K562 (cell line): Measurements from ENCODE around the gene HOMEZ. TPM values are rescaled to one million over a fixed set of nuclear protein-coding genes. Genes with fewer than 3 reads are reported as not detected.

ENCODE experiments used
- ARID2 ChIP-seq: fragments of 450-650 bp; IDR thresholded peaks from 2 replicates; pipeline ENCODE4 v1.6.1; 2017; ENCODE audit warnings: antibody characterized with exemption, mild to moderate bottlenecking
- CSDE1 ChIP-seq, 2 experiments: fragments of 450-650 bp; IDR thresholded peaks; 2 replicates each; pipeline ENCODE4 v1.6.1; 2016; ENCODE audit warnings: mild to moderate bottlenecking in 1 of 2
- FOS ChIP-seq: IDR thresholded peaks from 3 replicates; pipeline ENCODE4 v1.6.1; 2011; ENCODE audit not compliant: insufficient read length; ENCODE audit errors: extremely low read depth
- HLTF ChIP-seq: fragments of 450-650 bp; IDR thresholded peaks from 2 replicates; pipeline ENCODE4 v1.6.1; 2016
- HNRNPH1 ChIP-seq: fragments of 200-400 bp; formaldehyde crosslinking; optimal IDR thresholded peaks from 2 replicates; pipeline ENCODE3; 2017; ENCODE audit warnings: low read depth, mild to moderate bottlenecking, low read length, moderate library complexity
- IRF2 ChIP-seq: sonication (generic); formaldehyde crosslinking; IDR thresholded peaks from 2 replicates; pipeline ENCODE4 v1.8.1; 2022; ENCODE audit warnings: mild to moderate bottlenecking, missing genetic modification reagents
- LCOR ChIP-seq: sonication (generic); formaldehyde crosslinking; IDR thresholded peaks from 2 replicates; pipeline ENCODE4 v1.8.0; 2022; ENCODE audit warnings: mild to moderate bottlenecking, missing genetic modification reagents
- NFATC3 ChIP-seq: fragments of 450-650 bp; IDR thresholded peaks from 2 replicates; pipeline ENCODE4 v1.6.1; 2017; ENCODE audit warnings: mild to moderate bottlenecking
- RBM34 ChIP-seq: fragments of 200-400 bp; formaldehyde crosslinking; IDR thresholded peaks from 2 replicates; pipeline ENCODE4 v1.6.1; 2018; ENCODE audit warnings: low read length, borderline replicate concordance; ENCODE audit not compliant: insufficient read depth
- SAFB2 ChIP-seq: fragments of 200-400 bp; formaldehyde crosslinking; IDR thresholded peaks from 2 replicates; pipeline ENCODE4 v1.6.1; 2018; ENCODE audit warnings: borderline replicate concordance, low read length, low read depth, moderate library complexity; ENCODE audit not compliant: severe bottlenecking
- TEAD4 ChIP-seq, 2 experiments: sonication (generic) in 1 of 2; formaldehyde crosslinking in 1 of 2; IDR thresholded peaks; 2 replicates each; pipeline versions ENCODE4 v1.6.1 to v1.8.0; 2012 to 2022; ENCODE audit warnings: borderline replicate concordance in 1 of 2, inconsistent platforms in 1 of 2, low read length in 1 of 2, mild to moderate bottlenecking in 1 of 2, missing genetic modification reagents in 1 of 2
- ZC3H8 ChIP-seq: fragments of 450-650 bp; IDR thresholded peaks from 2 replicates; pipeline ENCODE4 v1.6.1; 2017
- ZNF449 ChIP-seq: fragments of 250-450 bp; sonication (Bioruptor Pico); IDR thresholded peaks from 2 replicates; pipeline ENCODE4 v1.8.0; 2022; ENCODE audit warnings: moderate library complexity, mild to moderate bottlenecking, inconsistent platforms
- ZNF589 ChIP-seq: fragments of 200-800 bp; sonication (Bioruptor generic); IDR thresholded peaks from 2 replicates; pipeline ENCODE4 v1.6.1; 2016; ENCODE audit warnings: low read depth, missing genetic modification characterization, missing compliant biosample characterization
- polyA plus RNA-seq, 8 experiments: library from polyadenylated mRNA; depleted of rRNA in 4 of 8; stranded (reverse) in 5 of 8; unstranded in 3 of 8; fragments of >200 nt; fragmentation: Nextera tagmentation in 2 of 8; fragmentation: Illumina TruSeq in 1 of 8; extraction: Ambion mirVana in 2 of 8; extraction: Trizol in 1 of 8; gene quantifications; 2 replicates each; pipeline versions ENCODE4 v1.2.1 to v1.2.3, GENCODE V29; 2011 to 2014; ENCODE audit warnings: inconsistent platforms in 1 of 8, missing spikeins in 1 of 8
- total RNA-seq, 7 experiments: library from RNA; depleted of rRNA in 6 of 7; stranded (reverse); fragments of >200 nt in 6 of 7; fragmentation: Illumina TruSeq in 2 of 7; extraction: Trizol in 2 of 7; gene quantifications; 2 replicates each; pipeline versions ENCODE4 v1.2.1 to v1.2.3, GENCODE V29; 2011 to 2021; ENCODE audit warnings: low replicate concordance in 1 of 7
- TF ChIP-seq, protein P1 (sequence below): fragments of 200-400 bp; formaldehyde crosslinking; IDR thresholded peaks from 2 replicates; pipeline ENCODE4 v1.6.1; 2017; ENCODE audit warnings: mild to moderate bottlenecking, low read depth, low read length, moderate library complexity
- TF ChIP-seq, protein P2 (sequence below): sonication (generic); formaldehyde crosslinking; IDR thresholded peaks from 2 replicates; pipeline ENCODE4 v1.8.1; 2023; ENCODE audit warnings: mild to moderate bottlenecking, missing genetic modification reagents
- TF ChIP-seq, protein P3 (sequence below): sonication (generic); formaldehyde crosslinking; IDR thresholded peaks from 2 replicates; pipeline ENCODE4 v1.4.0; 2020; ENCODE audit warnings: mild to moderate bottlenecking, missing genetic modification reagents
- TF ChIP-seq, protein P4 (sequence below): sonication (generic); formaldehyde crosslinking; IDR thresholded peaks from 2 replicates; pipeline ENCODE4 v1.8.0; 2022; ENCODE audit warnings: mild to moderate bottlenecking, missing genetic modification reagents

The HOMEZ gene
- total and polyA plus RNA-seq, 9 of the 15 experiments (the other 6 are each of a cell fraction or from before 2014, with no cell fraction given) = 3.0 to 30.2 (median 16.9) TPM

DNA sequence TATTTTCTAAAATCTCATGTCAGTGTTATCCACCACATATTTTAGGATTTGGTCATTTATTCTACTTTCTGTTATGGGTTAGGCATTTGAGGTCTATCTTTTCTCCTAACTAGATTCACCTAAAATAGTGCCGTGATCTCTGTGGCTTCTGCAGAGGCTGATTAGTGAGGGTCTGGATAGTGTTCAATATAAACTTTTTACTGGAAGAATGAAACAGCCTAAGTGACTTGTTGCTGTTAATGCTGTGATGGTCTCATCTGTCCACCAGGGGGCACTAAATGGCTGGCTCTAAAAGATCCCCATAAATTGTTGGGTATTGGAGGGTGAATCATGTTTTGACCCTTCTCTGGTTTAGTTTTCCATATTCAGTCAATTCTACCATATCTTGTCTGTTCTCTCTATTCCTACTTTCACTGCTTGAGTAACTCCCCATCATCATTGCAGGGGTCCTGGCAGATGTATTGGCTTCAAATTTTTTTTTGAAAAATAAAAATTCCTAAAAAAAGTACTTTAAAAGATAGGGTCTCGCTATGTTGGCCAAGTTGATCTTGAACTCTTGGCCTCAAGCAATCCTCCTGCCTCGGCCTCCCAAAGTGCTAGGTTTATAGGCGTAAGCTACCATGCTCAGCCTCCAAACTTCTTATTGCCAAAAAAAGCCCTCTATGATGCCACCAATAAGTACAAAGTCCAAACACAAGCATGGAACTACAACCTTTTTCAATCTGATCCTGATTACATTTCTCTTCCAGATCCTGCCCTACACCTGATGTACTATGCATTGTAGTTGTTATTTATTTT lies 42.2 kb upstream of the HOMEZ start (continued):
- TF ChIP-seq, protein P1, sequence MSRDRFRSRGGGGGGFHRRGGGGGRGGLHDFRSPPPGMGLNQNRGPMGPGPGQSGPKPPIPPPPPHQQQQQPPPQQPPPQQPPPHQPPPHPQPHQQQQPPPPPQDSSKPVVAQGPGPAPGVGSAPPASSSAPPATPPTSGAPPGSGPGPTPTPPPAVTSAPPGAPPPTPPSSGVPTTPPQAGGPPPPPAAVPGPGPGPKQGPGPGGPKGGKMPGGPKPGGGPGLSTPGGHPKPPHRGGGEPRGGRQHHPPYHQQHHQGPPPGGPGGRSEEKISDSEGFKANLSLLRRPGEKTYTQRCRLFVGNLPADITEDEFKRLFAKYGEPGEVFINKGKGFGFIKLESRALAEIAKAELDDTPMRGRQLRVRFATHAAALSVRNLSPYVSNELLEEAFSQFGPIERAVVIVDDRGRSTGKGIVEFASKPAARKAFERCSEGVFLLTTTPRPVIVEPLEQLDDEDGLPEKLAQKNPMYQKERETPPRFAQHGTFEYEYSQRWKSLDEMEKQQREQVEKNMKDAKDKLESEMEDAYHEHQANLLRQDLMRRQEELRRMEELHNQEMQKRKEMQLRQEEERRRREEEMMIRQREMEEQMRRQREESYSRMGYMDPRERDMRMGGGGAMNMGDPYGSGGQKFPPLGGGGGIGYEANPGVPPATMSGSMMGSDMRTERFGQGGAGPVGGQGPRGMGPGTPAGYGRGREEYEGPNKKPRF = no peak
- no peak for TF ChIP-seq ZNF449
- TF ChIP-seq ZC3H8 = no peak
- no peak for TF ChIP-seq RBM34
- no peak for TF ChIP-seq ZNF589 (CRISPR knock-in tag)
- peak; percentile 27; the same call in 1 of the 2 replicates for TF ChIP-seq TEAD4 (IDR thresholded peaks at IDR 0.05; ENCODE audit: low read length)
- no peak for TF ChIP-seq TEAD4 (CRISPR knock-in tag; IDR thresholded peaks at IDR 0.05; ENCODE audit: borderline replicate concordance)
- 0 out of 2 replicates have a peak, but pooled peaks have one; percentile 20 for TF ChIP-seq ARID2
- no peak for TF ChIP-seq CSDE1 (IDR thresholded peaks at IDR 0.05)
- no peak for TF ChIP-seq FOS
- TF ChIP-seq SAFB2 = no peak
- 0 out of 2 replicates have a peak, but pooled peaks have one; percentile 43 for TF ChIP-seq LCOR (CRISPR knock-in tag)
- no peak for TF ChIP-seq HNRNPH1
- TF ChIP-seq HLTF = no peak
- TF ChIP-seq NFATC3 = 0 out of 2 replicates have a peak, but pooled peaks have one; percentile 26
- TF ChIP-seq, protein P2, sequence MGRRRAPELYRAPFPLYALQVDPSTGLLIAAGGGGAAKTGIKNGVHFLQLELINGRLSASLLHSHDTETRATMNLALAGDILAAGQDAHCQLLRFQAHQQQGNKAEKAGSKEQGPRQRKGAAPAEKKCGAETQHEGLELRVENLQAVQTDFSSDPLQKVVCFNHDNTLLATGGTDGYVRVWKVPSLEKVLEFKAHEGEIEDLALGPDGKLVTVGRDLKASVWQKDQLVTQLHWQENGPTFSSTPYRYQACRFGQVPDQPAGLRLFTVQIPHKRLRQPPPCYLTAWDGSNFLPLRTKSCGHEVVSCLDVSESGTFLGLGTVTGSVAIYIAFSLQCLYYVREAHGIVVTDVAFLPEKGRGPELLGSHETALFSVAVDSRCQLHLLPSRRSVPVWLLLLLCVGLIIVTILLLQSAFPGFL (CRISPR knock-in tag) = 0 out of 2 replicates have a peak, but pooled peaks have one; percentile 17
- TF ChIP-seq IRF2 (CRISPR knock-in tag) = no peak
- TF ChIP-seq, protein P3, sequence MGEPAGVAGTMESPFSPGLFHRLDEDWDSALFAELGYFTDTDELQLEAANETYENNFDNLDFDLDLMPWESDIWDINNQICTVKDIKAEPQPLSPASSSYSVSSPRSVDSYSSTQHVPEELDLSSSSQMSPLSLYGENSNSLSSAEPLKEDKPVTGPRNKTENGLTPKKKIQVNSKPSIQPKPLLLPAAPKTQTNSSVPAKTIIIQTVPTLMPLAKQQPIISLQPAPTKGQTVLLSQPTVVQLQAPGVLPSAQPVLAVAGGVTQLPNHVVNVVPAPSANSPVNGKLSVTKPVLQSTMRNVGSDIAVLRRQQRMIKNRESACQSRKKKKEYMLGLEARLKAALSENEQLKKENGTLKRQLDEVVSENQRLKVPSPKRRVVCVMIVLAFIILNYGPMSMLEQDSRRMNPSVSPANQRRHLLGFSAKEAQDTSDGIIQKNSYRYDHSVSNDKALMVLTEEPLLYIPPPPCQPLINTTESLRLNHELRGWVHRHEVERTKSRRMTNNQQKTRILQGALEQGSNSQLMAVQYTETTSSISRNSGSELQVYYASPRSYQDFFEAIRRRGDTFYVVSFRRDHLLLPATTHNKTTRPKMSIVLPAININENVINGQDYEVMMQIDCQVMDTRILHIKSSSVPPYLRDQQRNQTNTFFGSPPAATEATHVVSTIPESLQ = no peak
- TF ChIP-seq, protein P4, sequence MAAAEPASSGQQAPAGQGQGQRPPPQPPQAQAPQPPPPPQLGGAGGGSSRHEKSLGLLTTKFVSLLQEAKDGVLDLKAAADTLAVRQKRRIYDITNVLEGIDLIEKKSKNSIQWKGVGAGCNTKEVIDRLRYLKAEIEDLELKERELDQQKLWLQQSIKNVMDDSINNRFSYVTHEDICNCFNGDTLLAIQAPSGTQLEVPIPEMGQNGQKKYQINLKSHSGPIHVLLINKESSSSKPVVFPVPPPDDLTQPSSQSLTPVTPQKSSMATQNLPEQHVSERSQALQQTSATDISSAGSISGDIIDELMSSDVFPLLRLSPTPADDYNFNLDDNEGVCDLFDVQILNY (CRISPR knock-in tag) = no peak
